Psoas muscle (tissue), 8 donors: ENCODE results near the gene ABCG1. TPM values are rescaled to one million over a fixed set of nuclear protein-coding genes. Genes with fewer than 3 reads are reported as not detected.
A peak's percentile ranks its signal among the peaks of the same experiment; 100 is the strongest.

Experiments used
- ATAC-seq, 4 donors: fragments of 200-7000 bp; cut with Tn5 transposase; one replicate each; pipeline ENCODE4 v1.9.1; 2020; ENCODE audit warnings: moderate library complexity in 3 of 4, mild to moderate bottlenecking in 2 of 4
- DNase-seq, 2 donors: peaks; one replicate each; pipeline ENCODE4 v3.0.0-alpha.2; 2020
- H3K27ac ChIP-seq: fragments of 200-600 bp; one replicate; pipeline ENCODE4 v1.8.0; 2022
- H3K27me3 ChIP-seq, 3 donors: fragments of 200-600 bp in 1 of 3; one replicate each; pipeline versions ENCODE4 v1.6.1 to v1.8.0; 2013 to 2022; ENCODE audit warnings: low read length in 2 of 3, mild to moderate bottlenecking in 2 of 3, moderate library complexity in 1 of 3; ENCODE audit not compliant: insufficient read depth in 3 of 3
- H3K36me3 ChIP-seq, 2 donors: fragments of 200-600 bp in 1 of 2; one replicate each; pipeline versions ENCODE4 v1.6.1 to v1.8.0; 2013 to 2022; ENCODE audit warnings: low read depth in 1 of 2, mild to moderate bottlenecking in 1 of 2, moderate library complexity in 1 of 2; ENCODE audit not compliant: insufficient read depth in 1 of 2
- H3K4me1 ChIP-seq: fragments of 200-600 bp; one replicate; pipeline ENCODE4 v1.8.0; 2022
- H3K4me3 ChIP-seq: fragments of 200-600 bp; one replicate; pipeline ENCODE4 v1.8.0; 2022; ENCODE audit warnings: mild to moderate bottlenecking
- H3K9me3 ChIP-seq: fragments of 200-600 bp; one replicate; pipeline ENCODE4 v1.8.0; 2022
- CTCF ChIP-seq: fragments of 200-600 bp; IDR thresholded peaks from one replicate; pipeline ENCODE4 v1.8.0; 2022; ENCODE audit warnings: antibody characterized with exemption
- WGBS, 3 donors: extraction: QIAGEN DNeasy Blood & Tissue Kit; methylation state at CpG; one replicate each; pipeline versions ENCODE4 v1.1.6 to v1.1.7; 2013; 5-methylcytosine and 5-hydroxymethylcytosine counted together
- intact Hi-C, 2 donors: fragments of 100-400 bp; cut with DNase I; formaldehyde crosslinking; loops; one replicate each; pipeline versions ENCODE4 v1.11.0 to v1.14.2; 2022
- polyA plus RNA-seq, 3 donors: library from polyadenylated mRNA; stranded (reverse); fragments of 200-250 nt; gene quantifications; one replicate each; pipeline ENCODE4 v1.2.3, GENCODE V29; 2013
- total RNA-seq, 4 donors: library from RNA; stranded (reverse); fragmentation: NEBNext Ultra II Directional in 2 of 4; extraction: Animal tissue kit (Norgen Biotek cat#: 25700) in 2 of 4; gene quantifications; one replicate each; pipeline versions ENCODE4 v1.2.1 to v1.2.4, GENCODE V29; 2021 to 2023
- donor health status: healthy with polysubstance abuse.
- donor health status: DM: no; HTN: no; CAD: no; lungs with moderate emphysema.
- donor health status: Bipolar disorder and iron deficiency.
- donor health status: healthy.
- donor health status: DM: yes; HTN: yes; CAD: no.
- donor health status: DM: no; HTN: no; CAD: no.
- donor health status: DM: no; HTN: no; CAD: no.
- donor health status: DM: yes; HTN: yes; CAD: no.

Gene ABCG1
- total and polyA plus RNA-seq, 7 donors = 2.9 to 35.8 (median 4.4) TPM

- H3K36me3 ChIP-seq = no peaks in the 10 kb centered on the region
- no peak for TF ChIP-seq CTCF
- no peak overlapping the region for H3K27ac ChIP-seq
- peaks cover 0 to 2% (median 0%) of the 10 kb centered on the region in 3 donors for H3K27me3 ChIP-seq
- H3K4me1 ChIP-seq = no peaks in the 10 kb centered on the region
- no peaks in the 10 kb centered on the region for H3K9me3 ChIP-seq
- H3K4me3 ChIP-seq = no peak overlapping the region
- WGBS, 3 donors = 57 to 62% (median 59%) methylated on average over 6 of the region's 6 CpGs
- intact Hi-C loops = no loop called here
- ATAC-seq (peak in 1 of 4 donors; percentile 40), DNase-seq (peak in 1 of 2 donors; percentile 69)
Measured at GRCh38 chr21:42195378-42196031, 23.4 kb upstream of the ABCG1 start.

- H3K27me3 ChIP-seq = no peaks in the 10 kb centered on the region
- H3K4me3 ChIP-seq = no peak overlapping the region
- ATAC-seq (peak; percentile 51 to 77 (median 64)), DNase-seq (no peak)
- no peaks in the 10 kb centered on the region for H3K9me3 ChIP-seq
- no peak overlapping the region for H3K27ac ChIP-seq
- 63 to 67% (median 67%) methylated on average over 5 of the region's 5 CpGs for WGBS, 3 donors
- H3K4me1 ChIP-seq = no peaks in the 10 kb centered on the region
- intact Hi-C loops = no loop called here
- no peak for TF ChIP-seq CTCF
- no peaks in the 10 kb centered on the region for H3K36me3 ChIP-seq
Measured at GRCh38 chr21:42198929-42199867, 19.7 kb upstream of the ABCG1 start.

GRCh38 chr21:42199868-42200463 lies 19.0 kb upstream of the ABCG1 start:
- Histone ChIP-seq H3K27me3 (no peaks in the 10 kb centered on the region), H3K4me1 (no peaks in the 10 kb centered on the region), H3K9me3 (no peaks in the 10 kb centered on the region), H3K36me3 (no peaks in the 10 kb centered on the region), H3K4me3 (no peak overlapping the region), H3K27ac (no peak overlapping the region)
- TF ChIP-seq CTCF = no peak
- ATAC-seq = no peak
- 81 to 85% (median 82%) methylated on average over 8 of the region's 8 CpGs for WGBS, 3 donors
- intact Hi-C loops = no loop called here
- no peak for DNase-seq

GRCh38 chr21:42200906-42201614 lies 17.9 kb upstream of the ABCG1 start:
- WGBS, 3 donors = 72 to 82% (median 77%) methylated on average over 14 of the region's 14 CpGs
- no peaks in the 10 kb centered on the region for H3K36me3 ChIP-seq
- ATAC-seq (no peak), DNase-seq (no peak)
- H3K27ac ChIP-seq = no peak overlapping the region
- intact Hi-C loops = no loop called here
- H3K4me3 ChIP-seq = no peak overlapping the region
- no peaks in the 10 kb centered on the region for H3K4me1 ChIP-seq
- H3K9me3 ChIP-seq = no peaks in the 10 kb centered on the region
- no peaks in the 10 kb centered on the region for H3K27me3 ChIP-seq
- TF ChIP-seq CTCF = no peak
